Gastroesophageal sphincter (tissue), 3 donors: ENCODE data around the gene IFT81.

Source experiments
- CTCF ChIP-seq, 4 experiments: fragments of 200-600 bp in 2 of 4; fragments of 450-650 bp in 2 of 4; sonication (generic) in 1 of 4; IDR thresholded peaks; one replicate each; pipeline ENCODE4 v1.5.1; 2017 to 2019; ENCODE audit warnings: antibody characterized with exemption in 4 of 4, mild to moderate bottlenecking in 2 of 4, moderate library complexity in 2 of 4
- POLR2A ChIP-seq, 2 donors: fragments of 450-650 bp; IDR thresholded peaks; one replicate each; pipeline ENCODE4 v1.6.1; 2017; ENCODE audit warnings: antibody characterized with exemption in 2 of 2, mild to moderate bottlenecking in 2 of 2, moderate library complexity in 1 of 2
- POLR2AphosphoS5 ChIP-seq: sonication (generic); formaldehyde crosslinking; IDR thresholded peaks from one replicate; pipeline ENCODE4 v1.6.1; 2017; ENCODE audit warnings: antibody characterized with exemption

- TF ChIP-seq POLR2AphosphoS5 (no peak), CTCF (IDR thresholded peaks at IDR 0.05) (no peak), POLR2A (IDR thresholded peaks at IDR 0.05) (no peak)
Measured at GRCh38 chr12:110123919-110124268, 263 bp upstream of the IFT81 start.
